HG03442 (cell line): Measurements from ENCODE around the gene MIEF2.

Experiments
- ATAC-seq: cut with Tn5 transposase; IDR thresholded peaks from one replicate; pipeline ENCODE4 v1.9.1; 2021; ENCODE audit warnings: mild to moderate bottlenecking, moderate library complexity; ENCODE audit not compliant: unreplicated experiment

Gene MIEF2

DNA sequence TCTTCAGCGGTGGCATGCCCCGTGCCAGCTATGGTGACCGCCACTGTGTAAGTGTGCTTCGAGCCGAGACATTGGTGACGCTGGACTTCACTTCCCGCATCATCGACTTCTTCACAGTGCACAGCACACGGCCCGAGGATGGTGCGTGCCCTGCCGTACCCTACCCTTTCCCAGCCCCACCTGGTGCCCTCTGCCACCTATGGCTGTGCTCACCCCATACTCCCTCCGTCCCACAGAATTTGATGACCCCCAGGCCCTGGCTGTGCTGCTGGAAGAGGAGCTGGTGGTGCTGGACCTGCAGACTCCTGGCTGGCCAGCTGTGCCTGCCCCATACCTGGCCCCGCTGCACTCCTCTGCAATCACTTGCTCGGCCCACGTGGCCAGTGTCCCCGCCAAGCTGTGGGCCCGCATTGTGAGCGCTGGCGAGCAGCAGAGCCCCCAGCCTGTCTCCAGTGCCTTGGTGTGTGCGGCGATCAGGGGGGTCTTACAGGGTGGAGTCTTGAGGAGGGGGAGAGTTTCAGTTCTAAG, 25.5 kb upstream of the MIEF2 start:
- ATAC-seq, result no peak

DNA sequence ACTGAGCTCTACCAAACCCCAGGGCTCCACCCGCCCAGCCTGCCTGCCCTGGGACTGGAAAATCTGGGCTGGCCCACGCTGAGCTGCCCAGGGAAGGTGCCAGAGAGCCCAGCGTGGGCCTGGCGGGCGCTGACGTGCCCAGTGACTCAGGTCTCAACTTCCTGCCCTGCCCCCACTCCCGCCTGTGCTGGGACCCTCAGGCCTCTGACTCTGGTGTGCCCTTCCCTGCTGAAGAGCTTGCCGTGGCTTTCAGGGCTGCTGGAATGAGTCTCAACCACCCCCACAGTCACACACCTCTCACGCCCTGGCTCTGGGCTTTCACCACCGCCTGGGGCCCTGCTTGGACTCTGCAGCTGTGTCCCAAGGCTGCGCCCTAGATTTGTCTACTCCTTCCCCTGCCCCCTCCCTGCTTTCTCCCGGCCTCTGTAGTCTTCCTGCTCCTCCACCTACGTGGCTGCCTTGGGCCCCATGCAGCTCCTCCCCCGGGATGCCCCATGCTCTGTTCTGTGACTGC, 24.7 kb upstream of the MIEF2 start:
- ATAC-seq, result no peak

DNA sequence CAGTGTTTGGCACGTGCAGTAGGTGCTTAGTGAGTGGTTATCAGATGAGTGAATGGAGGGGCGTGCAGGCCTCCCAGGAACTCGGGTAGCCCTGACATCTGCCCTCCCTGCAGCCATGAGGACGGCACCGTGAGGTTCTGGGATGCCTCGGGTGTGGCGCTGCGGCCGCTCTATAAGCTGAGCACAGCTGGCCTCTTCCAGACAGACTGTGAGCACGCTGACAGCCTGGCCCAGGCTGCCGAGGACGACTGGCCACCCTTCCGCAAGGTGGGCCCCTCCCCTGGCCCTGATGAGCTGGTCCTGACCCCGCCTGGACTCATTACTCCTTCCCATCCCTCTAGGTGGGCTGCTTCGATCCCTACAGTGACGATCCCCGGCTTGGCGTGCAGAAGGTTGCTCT, 24.0 kb upstream of the MIEF2 start:
- ATAC-seq, result no peak

DNA sequence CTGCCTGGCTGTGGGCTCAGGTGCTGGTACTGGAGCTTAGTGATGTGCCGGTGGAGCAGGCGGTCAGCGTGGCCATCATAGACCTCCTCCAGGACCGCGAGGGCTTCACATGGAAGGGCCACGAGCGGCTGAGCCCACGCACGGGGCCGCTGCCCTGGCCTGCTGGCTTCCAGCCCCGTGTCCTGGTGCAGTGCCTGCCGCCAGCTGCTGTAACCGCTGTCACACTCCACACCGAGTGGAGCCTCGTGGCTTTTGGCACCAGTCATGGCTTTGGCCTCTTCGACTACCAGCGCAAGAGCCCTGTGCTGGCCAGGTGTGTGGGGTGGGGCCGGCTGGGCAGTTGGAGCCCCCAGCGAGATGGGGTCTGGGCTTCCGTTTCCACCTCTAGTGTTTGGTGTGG, 23.0 kb upstream of the MIEF2 start:
- no peak for ATAC-seq

DNA sequence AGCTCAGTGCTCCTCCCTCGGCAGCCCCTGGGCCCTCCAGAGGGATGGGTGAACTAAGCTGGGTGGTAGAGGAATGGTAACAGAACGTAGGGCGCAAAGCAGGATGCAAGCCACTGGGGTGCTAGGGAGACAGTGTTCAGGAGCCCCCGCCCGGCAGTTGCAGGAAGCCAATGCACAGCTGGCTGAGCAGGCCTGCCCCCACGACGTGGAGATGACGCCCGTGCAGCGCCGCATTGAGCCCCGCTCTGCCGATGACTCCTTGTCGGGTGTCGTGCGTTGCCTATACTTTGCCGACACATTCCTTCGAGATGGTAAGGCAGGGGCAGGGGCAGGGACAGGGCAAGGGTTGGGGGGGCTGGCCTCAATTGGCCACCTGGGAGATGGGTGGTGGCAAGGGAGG, 22.2 kb upstream of the MIEF2 start:
- no peak for ATAC-seq

DNA sequence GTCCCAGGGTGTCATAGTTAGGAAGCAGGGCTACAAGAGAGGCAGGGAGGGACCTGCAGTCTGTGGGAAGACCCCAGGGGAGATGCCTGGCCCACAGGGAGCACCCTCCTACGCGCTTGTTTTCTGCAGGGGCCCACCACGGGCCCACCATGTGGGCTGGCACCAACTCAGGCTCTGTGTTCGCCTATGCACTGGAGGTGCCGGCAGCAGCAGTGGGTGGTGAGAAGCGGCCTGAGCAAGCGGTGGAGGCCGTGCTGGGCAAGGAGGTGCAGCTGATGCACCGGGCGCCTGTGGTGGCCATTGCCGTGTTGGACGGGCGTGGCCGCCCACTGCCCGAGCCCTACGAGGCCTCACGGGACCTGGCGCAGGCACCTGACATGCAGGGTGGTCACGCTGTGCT, 20.0 kb upstream of the MIEF2 start:
- no peak for ATAC-seq

DNA sequence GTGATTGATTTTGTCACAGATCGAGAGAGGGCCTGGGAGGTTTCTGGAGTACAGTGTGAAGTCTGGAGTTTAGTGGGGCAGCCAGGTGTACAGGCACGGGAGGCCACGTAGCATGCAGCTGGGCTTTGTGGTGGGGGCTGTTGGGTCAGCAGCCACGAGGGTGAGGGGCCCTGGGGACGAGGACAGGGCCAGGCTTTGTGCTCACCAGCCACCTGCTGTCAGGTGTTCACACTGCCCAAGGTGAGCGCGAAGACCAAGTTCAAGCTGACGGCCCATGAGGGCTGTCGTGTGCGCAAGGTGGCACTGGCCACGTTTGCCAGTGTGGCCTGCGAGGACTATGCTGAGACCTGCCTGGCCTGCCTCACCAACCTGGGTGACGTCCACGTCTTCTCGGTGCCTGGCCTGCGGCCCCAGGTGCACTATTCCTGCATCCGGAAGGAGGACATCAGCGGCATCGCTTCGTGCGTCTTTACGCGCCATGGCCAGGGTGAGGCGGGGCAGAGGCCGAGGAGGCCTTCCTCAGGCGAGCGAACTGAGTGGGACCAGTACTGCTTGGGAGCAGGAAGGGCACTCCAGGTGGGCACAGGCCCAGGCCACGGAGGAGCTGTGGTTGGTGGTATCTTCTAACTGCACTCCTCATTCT, 19.1 kb upstream of the MIEF2 start:
- no peak for ATAC-seq

DNA sequence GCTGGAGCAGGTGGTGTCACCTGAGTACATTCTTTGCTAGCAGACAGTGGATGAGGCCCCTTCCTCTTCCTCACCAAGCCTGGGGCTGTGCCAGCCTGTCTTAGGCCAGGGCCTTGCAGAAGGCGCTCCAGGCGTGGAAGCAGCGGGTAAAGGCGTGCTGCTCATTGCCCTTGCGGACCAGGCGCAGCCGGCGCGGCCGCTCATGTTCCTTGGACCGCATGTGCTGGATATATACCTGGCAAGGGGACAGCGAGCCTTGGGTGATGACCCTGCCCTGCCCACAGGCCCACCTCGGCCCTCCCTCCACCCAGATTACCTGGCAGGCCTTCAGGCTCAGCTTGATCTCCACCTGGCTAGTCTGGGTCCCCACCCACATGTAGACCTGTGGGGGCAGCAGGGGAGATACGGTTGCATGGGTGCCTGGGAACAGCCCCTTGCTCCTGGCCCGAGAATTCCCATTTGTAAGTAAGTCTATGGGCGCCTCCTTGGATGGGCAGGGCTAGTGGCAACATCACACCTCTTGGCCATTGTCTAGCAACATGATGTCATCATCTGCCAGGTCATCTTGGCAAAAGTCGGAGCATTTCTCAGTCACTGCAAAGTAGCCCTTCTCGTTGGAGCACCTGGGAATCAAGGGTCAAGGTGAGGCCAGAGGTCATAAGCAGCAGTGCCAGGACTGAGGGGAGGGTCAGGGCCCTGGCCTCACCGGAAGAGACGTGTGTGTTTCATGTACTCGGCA, 15.3 kb upstream of the MIEF2 start:
- ATAC-seq, result no peak

DNA sequence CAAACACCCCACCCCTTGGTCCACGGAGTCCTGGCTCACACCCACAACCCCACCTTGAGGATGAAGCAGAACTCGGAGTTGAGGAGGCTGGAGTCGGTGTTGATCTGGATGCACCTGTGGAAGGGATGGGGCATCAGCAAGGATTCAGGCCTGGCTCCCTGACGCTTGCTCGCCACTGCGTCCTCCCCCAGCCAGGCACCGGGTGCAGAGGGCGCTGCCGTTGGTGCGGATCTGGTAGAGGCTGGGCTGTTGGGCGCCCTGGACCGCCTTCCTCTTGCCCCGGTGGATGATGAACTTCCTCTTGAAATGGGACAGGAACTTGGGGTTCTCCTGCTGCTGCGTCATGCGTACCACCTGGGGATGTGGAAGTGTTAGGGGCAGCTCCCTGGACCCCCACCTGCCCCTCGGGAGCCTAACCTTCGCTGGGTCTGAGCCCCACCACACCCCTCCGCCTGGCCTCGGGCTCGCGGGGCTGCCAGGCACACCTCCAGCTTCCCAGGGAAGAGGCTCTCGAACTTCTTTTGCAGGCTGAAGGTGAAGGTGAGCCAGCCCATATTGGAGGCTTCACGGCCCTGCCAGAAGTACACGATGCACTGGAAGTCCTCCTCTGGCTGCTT, 14.2 kb upstream of the MIEF2 start:
- no peak for ATAC-seq

DNA sequence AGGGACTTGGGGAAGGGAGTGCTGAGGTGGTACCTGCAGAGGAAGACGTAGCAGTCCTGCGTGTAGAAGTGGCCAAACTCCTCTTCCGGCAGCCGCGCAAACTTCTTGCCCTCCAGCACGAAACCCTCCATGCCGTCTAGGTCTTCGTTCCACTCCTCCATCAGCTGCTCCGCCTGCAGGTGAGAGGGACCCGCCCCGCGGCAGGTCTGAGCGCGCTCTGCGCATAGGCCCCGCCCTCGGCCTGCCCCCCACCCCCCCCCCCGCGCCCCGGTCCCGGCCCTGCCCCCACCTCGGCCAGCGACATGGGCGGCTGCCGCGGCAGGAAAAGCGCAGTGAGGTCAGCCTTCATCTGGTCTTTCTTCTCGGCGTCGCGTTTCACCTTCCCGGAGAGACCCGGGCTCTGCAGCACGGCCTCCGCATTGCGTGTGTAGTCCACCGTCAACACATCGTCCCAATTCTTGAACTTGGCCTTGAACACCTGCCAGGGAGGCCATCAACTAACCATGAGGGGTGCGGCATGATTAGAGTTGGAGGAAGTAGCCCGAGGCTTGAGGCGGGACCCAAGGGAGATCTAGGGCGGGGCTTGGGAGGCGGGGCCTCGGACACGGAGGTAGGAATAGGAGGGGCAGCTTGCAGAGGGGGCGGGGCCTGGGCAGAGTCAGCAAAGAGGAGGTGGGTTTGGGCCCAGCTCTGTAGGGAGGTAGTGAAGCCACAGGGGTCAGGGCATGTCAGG, 13.4 kb upstream of the MIEF2 start:
- ATAC-seq, result no peak

DNA sequence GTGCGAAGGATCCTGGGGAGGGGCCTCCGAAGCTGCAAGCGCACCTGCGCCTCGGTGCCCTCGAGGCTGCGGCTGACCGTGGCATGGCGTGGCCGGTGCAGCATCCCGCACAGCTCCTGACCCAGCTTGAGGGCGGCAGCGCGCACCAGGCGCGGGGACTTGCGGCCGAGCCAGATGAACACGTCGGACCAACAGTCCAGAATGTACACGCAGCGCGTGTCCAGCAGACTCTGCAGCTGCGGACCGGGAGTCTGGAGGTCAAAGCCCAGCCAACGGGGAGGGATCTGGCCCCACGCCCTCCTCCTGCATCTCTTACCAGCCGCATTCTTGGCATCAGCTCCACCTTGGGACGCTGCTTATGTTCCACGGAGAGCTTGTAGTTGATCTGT, 12.9 kb upstream of the MIEF2 start:
- ATAC-seq, result no peak

DNA sequence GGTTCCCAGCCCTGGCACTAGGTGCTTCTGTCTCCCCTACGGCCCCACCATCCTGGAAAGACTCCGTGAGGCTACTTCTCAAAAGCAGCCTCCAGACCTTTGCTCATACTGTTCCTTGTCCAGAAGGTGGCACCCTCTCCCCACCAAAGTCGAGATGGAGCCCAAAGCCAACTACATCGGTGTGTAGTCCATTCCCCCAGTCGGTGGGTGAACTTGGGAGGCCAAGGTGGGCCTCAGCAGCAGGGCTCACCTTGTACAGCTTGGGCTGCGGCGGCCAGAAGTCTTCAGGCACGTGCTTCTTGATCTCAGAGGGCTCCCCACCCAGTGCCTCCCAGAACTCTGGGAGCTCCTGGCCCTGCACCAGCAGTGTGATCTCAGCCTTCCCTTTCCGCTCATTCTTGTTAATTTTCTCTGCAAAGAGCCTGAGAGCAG, 12.1 kb upstream of the MIEF2 start:
- no peak for ATAC-seq

DNA sequence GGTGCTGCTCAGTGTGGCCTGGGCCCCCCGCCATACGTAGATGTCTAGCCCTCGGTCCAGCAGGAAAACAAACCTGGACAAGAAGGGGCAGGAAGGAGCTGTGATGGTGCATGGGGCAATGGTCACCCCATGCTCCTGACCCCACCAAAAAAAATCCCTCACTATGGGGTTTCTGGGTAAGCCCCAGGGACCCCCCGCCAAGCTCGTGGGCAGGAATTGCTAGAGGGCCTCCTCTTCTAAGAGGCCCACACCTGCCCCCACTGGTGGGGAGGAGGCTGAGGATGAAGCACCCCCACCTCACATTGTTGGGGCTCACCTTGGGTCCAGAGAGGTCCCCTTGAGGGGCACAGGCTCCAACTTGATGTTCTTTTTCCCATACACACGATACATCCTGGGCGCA, 11.7 kb upstream of the MIEF2 start:
- ATAC-seq, result no peak

DNA sequence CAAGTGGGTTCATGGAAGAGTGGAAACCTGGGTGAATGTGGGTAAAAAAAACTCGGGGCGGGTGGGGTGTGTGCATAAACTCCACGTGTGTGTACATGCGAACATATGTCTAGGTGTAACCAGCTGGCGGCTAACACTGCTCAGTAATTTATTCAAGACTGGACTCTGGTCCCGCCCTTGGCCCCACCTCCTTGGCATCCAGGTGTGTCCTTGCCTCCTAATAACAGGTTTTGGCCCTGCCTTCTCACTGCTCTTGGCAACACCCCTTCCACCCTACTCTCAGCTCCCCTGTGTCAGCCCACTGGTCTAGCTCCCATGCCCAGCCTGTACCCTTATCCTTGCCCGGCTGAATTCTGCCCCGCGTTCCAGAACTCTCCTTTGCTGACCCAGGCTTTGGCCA, 10.2 kb upstream of the MIEF2 start:
- no peak for ATAC-seq

DNA sequence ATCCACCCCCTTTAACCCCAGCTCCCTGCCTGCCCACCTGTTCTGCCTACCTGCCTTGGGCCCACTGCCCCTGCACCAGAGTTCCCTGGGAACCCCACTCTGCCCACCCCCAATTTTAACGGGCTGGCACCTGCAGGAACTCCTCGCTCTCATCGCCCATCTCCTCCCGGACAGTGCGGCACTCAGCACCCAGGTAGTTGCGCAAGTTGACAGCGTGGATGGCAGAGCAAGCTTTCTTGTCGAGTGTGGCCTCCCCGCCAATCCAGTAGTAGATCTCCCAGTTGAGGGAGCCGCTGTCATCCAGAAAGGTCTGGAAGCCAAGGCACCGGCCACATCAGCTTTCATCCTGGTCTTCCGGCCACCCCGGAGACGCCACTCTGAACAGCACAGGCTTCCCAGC, 9.8 kb upstream of the MIEF2 start:
- ATAC-seq, result no peak

DNA sequence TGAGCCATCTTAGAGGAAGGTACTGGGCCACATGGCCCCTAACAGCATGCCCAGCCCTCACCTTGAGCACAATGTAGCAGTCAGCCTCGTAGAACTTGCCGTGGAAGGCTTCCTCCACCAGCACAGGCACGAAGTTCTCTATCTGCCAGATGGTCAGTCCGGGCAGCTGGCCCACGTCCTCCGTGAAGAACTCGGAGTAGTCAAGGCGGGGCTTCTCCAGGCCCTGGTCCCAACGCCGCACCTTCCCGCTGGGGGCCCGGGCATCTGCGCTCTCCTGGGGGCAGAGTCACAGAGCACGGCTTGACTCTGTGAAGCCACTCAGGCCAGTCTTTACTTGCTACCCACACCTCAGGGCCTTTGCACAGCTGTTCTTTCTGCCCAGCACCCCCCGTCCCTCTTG, 9.3 kb upstream of the MIEF2 start:
- ATAC-seq, result no peak

DNA sequence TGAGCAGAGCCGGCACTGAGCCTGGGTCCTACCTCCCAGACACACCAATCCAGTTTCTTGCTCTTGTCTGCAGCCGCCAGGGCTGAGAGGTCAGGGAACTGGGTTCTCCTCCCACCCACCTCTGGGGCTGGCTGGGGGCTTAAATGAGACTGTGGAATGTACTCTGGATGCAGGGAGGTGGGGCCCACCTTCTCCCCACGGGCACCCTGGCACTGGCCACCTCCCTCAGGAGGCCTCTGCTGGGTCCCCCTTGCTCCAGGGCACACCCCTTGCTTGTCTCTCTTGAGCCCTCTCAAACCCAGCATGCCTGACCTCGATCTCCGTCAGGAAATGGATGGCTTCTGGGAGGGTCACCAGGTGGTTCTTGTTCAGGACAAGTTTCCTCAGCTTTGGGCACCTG, 8.3 kb upstream of the MIEF2 start:
- ATAC-seq, result no peak

DNA sequence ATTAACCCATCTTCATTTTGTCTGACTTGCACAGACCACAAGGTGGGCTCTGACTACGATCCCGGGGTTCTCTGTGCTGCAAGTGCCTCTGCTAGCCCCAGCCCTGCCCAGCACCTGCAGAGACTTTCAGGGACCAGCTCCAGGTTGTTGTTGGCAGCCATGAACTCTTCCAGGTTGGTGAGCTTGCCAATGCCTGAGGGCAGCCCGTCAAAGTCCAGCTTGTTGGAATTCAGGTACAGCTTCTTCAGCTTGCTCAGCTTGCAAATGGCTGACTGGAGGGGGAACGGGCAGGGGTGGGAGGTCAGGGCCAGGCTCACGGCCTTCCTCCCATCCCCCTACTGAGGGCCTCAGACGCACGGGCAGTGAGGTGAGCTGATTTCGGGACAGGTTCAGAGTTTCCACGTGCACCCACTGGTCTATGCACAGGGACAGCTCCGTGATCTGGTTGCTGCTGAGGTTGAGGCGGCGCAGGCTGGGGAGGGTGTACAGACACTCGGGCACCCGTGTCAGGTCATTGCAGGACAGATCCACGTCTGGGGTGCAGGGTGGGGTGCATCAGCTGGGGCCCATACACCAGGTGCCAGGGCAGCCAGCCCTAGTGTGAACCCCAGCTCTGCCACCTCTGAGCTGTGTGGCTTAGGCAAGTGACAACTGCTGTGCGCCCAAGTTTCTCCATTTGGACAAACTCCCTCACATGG, 7.1 kb upstream of the MIEF2 start:
- no peak for ATAC-seq

DNA sequence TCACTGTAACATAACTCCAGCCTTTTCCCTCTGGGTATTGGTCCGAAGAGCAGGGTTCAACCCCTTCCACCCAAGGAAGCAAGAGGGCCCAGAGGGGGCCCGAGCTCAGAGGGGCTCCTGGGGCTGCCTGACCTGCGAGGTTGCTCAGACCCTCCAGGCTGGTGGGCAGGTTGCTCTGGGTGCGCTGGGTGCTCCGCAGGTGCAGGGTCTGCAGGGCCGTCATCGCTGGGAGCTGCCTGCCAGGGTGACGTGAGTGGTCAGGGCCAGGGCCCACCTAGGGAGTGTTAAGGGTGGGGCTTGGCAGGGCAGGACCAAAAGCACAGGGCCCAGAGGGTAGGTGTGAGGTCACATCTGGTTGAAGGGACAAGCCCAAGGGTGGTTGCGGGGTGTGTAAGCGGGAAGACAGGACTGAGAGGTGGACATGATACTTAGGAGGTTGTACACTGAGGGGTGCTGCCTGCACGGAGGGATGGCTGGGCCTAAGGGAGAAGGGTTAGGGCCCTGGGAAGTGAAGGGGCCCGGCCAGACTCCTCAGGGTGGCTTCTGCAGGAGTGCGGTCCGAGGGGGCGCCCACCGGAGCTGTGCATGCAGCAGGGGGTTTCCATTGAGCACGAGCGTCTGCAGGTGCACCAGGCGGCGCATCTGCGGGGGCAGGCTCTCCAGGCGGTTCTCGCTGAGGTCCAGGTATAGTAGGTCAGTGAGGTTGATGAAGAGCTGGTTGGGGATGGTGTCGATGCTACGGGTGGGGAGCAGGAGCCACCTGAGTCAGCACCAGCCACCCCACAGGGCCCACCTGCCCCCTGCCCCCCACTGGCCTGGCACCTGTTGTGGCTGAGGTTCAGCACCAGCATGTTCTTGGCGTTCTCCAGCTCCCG, 6.3 kb upstream of the MIEF2 start:
- no peak for ATAC-seq
